HEK293 (cell line): ENCODE data around the gene GPS1.

Experiments used
- GLI2 ChIP-seq: fragments of 450-650 bp; formaldehyde crosslinking; IDR thresholded peaks from 2 replicates; pipeline ENCODE4; 2017; ENCODE audit warnings: missing biosample characterization, missing genetic modification characterization, low read depth, borderline replicate concordance
- HIC1 ChIP-seq: fragments of 450-650 bp; formaldehyde crosslinking; IDR thresholded peaks from 2 replicates; pipeline ENCODE4 v1.5.1; 2016; ENCODE audit warnings: missing biosample characterization, missing genetic modification characterization
- PATZ1 ChIP-seq: fragments of 450-650 bp; formaldehyde crosslinking; IDR thresholded peaks from 2 replicates; pipeline ENCODE4 v1.5.1; 2016; ENCODE audit warnings: missing biosample characterization, missing genetic modification characterization
- PRDM10 ChIP-seq: fragments of 450-650 bp; formaldehyde crosslinking; IDR thresholded peaks from 2 replicates; pipeline ENCODE4 v1.5.1; 2016; ENCODE audit warnings: missing biosample characterization, missing genetic modification characterization
- SP2 ChIP-seq: fragments of 450-650 bp; formaldehyde crosslinking; IDR thresholded peaks from 2 replicates; pipeline ENCODE4 v1.5.1; 2016; ENCODE audit warnings: missing biosample characterization, missing genetic modification characterization
- ZBTB1 ChIP-seq: fragments of 450-650 bp; formaldehyde crosslinking; IDR thresholded peaks from 2 replicates; pipeline ENCODE4 v1.5.1; 2016; ENCODE audit warnings: missing biosample characterization, missing genetic modification characterization
- ZBTB10 ChIP-seq: fragments of 450-650 bp; formaldehyde crosslinking; IDR thresholded peaks from 2 replicates; pipeline ENCODE4 v1.5.1; 2016; ENCODE audit warnings: missing biosample characterization, missing genetic modification characterization
- ZBTB49 ChIP-seq: fragments of 450-650 bp; formaldehyde crosslinking; IDR thresholded peaks from 2 replicates; pipeline ENCODE4 v1.5.1; 2016; ENCODE audit warnings: missing biosample characterization, missing genetic modification characterization, low read depth
- ZBTB7A ChIP-seq: fragments of 450-650 bp; formaldehyde crosslinking; IDR thresholded peaks from 2 replicates; pipeline ENCODE4 v1.5.1; 2016; ENCODE audit warnings: low read depth, missing biosample characterization, missing genetic modification characterization
- ZFP37 ChIP-seq: fragments of 450-650 bp; formaldehyde crosslinking; IDR thresholded peaks from 2 replicates; pipeline ENCODE4 v1.5.1; 2016; ENCODE audit warnings: missing biosample characterization, missing genetic modification characterization
- ZNF2 ChIP-seq: fragments of 450-650 bp; formaldehyde crosslinking; IDR thresholded peaks from 2 replicates; pipeline ENCODE4 v1.5.1; 2016; ENCODE audit warnings: missing biosample characterization, missing genetic modification characterization
- ZNF26 ChIP-seq: fragments of 450-650 bp; formaldehyde crosslinking; IDR thresholded peaks from 2 replicates; pipeline ENCODE4 v1.5.1; 2016; ENCODE audit warnings: missing biosample characterization, missing genetic modification characterization
- ZNF391 ChIP-seq: fragments of 450-650 bp; formaldehyde crosslinking; IDR thresholded peaks from 2 replicates; pipeline ENCODE4 v1.5.1; 2016; ENCODE audit warnings: low read depth, missing biosample characterization, missing genetic modification characterization, borderline replicate concordance
- ZNF529 ChIP-seq: fragments of 450-650 bp; formaldehyde crosslinking; IDR thresholded peaks from 2 replicates; pipeline ENCODE4 v1.5.1; 2017; ENCODE audit warnings: missing genetic modification characterization, missing biosample characterization; ENCODE audit not compliant: insufficient replicate concordance
- ZNF555 ChIP-seq: fragments of 450-650 bp; formaldehyde crosslinking; conservative IDR thresholded peaks from 2 replicates; pipeline ENCODE4 v1.5.1; 2017; ENCODE audit warnings: missing biosample characterization, mild to moderate bottlenecking, missing genetic modification characterization, inconsistent platforms
- ZNF560 ChIP-seq: fragments of 450-650 bp; formaldehyde crosslinking; IDR thresholded peaks from 2 replicates; pipeline ENCODE4 v1.5.1; 2017; ENCODE audit warnings: missing biosample characterization, missing genetic modification characterization, borderline replicate concordance
- ZNF580 ChIP-seq: fragments of 450-650 bp; formaldehyde crosslinking; IDR thresholded peaks from 2 replicates; pipeline ENCODE4 v1.5.1; 2016; ENCODE audit warnings: missing biosample characterization, missing genetic modification characterization
- ZNF600 ChIP-seq: fragments of 450-650 bp; formaldehyde crosslinking; IDR thresholded peaks from 2 replicates; pipeline ENCODE4 v1.5.1; 2016; ENCODE audit warnings: missing biosample characterization, missing genetic modification characterization
- ZNF629 ChIP-seq: fragments of 450-650 bp; formaldehyde crosslinking; IDR thresholded peaks from 2 replicates; pipeline ENCODE4 v1.5.1; 2017; ENCODE audit warnings: missing biosample characterization, missing genetic modification characterization
- ZNF660 ChIP-seq: fragments of 450-650 bp; IDR thresholded peaks from 2 replicates; pipeline ENCODE4 v1.5.1; 2018; ENCODE audit warnings: missing biosample characterization, mild to moderate bottlenecking, missing genetic modification characterization
- ZNF776 ChIP-seq: fragments of 450-650 bp; formaldehyde crosslinking; IDR thresholded peaks from 2 replicates; pipeline ENCODE4 v1.5.0; 2017; ENCODE audit warnings: missing biosample characterization, missing genetic modification characterization, borderline replicate concordance
- ZSCAN30 ChIP-seq: fragments of 450-650 bp; IDR thresholded peaks from 2 replicates; pipeline ENCODE4 v1.5.1; 2018; ENCODE audit warnings: missing biosample characterization, mild to moderate bottlenecking, missing genetic modification characterization, moderate library complexity
- ZXDB ChIP-seq: fragments of 450-650 bp; formaldehyde crosslinking; IDR thresholded peaks from 2 replicates; pipeline ENCODE4 v1.5.1; 2016; ENCODE audit warnings: missing biosample characterization, missing genetic modification characterization

Gene GPS1

GRCh38 chr17:82030470-82031302, 21.0 kb upstream of the GPS1 start (continued):
- TF ChIP-seq PATZ1 (peak; percentile 92), GLI2 (no peak), ZBTB49 (no peak), ZNF529 (tag by site-specific recombination) (no peak), ZBTB7A (tag by site-specific recombination) (peak; percentile 65), ZNF26 (tag by site-specific recombination) (no peak), ZNF580 (no peak), ZNF629 (tag by site-specific recombination) (peak; percentile 57; the same call in 1 of the 2 replicates), ZFP37 (peak; percentile 88), ZBTB1 (tag by site-specific recombination) (peak; percentile 89), ZSCAN30 (tag by site-specific recombination) (0 out of 2 replicates have a peak, but pooled peaks have one; percentile 72), ZNF555 (tag by site-specific recombination) (no peak), ZNF600 (tag by site-specific recombination) (peak; percentile 96), ZNF776 (no peak), PRDM10 (tag by site-specific recombination) (0 out of 2 replicates have a peak, but pooled peaks have one; percentile 23), ZBTB10 (tag by site-specific recombination) (peak; percentile 76), SP2 (tag by site-specific recombination) (peak; percentile 48), HIC1 (no peak), ZNF391 (tag by site-specific recombination) (peak; percentile 76; the same call in 1 of the 2 replicates), ZNF2 (tag by site-specific recombination) (peak; percentile 95), ZNF660 (tag by site-specific recombination) (peak; percentile 59), ZXDB (tag by site-specific recombination) (peak; percentile 61; the same call in 1 of the 2 replicates), ZNF560 (tag by site-specific recombination) (no peak)
